Keratinocyte (primary cell): ENCODE measurements around the gene CFAP92.

Experiments
- CTCF ChIP-seq, 3 experiments: IDR thresholded peaks in 1 of 3; conservative IDR thresholded peaks in 1 of 3; optimal IDR thresholded peaks in 1 of 3; 2 replicates in 2 of 3; 3 replicates in 1 of 3; pipeline versions ENCODE3 to v1.5.1; 2011; ENCODE audit warnings: low read length in 3 of 3, mild to moderate bottlenecking in 3 of 3, moderate library complexity in 2 of 3, control low read depth in 1 of 3, inconsistent platforms in 1 of 3; ENCODE audit not compliant: insufficient read depth in 2 of 3; ENCODE audit errors: extremely low read depth in 1 of 3
- EZH2 ChIP-seq: IDR thresholded peaks from one replicate; pipeline ENCODE4 v1.6.1; 2012; ENCODE audit warnings: inconsistent platforms, mild to moderate bottlenecking, low read length, moderate library complexity

DNA sequence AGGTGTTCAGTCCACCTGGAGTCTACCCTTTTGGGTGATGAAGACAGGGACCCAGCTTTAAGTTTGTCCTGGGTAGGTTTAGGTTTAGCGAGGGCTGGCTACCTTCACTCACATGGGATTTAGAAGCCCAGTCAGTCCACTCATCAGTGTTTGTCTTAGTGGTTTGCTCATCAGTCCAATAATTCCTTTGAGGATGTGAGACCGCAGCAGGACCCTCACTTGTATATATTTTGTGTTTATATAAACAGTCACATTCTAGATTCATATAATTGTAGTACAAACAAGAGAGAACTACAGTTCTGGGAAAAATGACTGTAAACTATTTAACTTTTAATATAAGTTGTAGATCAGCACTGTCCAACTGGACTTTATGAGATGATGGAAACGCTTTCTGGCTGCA is 25.4 kb upstream of the CFAP92 start:
- no peak for TF ChIP-seq CTCF (optimal IDR thresholded peaks at IDR 0.05 in 1 of 3, IDR thresholded peaks at IDR 0.05 in 1 of 3, conservative IDR thresholded peaks at IDR 0.05 in 1 of 3; ENCODE audit: extremely low read depth in 1 of 3, insufficient read depth in 2 of 3, low read length in 3 of 3)
- TF ChIP-seq EZH2: no peak
